ENCODE results near the gene POLE3. TPM values are rescaled to one million over a fixed set of nuclear protein-coding genes. Genes with fewer than 3 reads are reported as not detected.

The POLE3 gene
- total and polyA plus RNA-seq, 9 of the 15 experiments (the other 6 are each of a cell fraction or from before 2014, with no cell fraction given): 52.6 to 179 (median 110) TPM

DNA sequence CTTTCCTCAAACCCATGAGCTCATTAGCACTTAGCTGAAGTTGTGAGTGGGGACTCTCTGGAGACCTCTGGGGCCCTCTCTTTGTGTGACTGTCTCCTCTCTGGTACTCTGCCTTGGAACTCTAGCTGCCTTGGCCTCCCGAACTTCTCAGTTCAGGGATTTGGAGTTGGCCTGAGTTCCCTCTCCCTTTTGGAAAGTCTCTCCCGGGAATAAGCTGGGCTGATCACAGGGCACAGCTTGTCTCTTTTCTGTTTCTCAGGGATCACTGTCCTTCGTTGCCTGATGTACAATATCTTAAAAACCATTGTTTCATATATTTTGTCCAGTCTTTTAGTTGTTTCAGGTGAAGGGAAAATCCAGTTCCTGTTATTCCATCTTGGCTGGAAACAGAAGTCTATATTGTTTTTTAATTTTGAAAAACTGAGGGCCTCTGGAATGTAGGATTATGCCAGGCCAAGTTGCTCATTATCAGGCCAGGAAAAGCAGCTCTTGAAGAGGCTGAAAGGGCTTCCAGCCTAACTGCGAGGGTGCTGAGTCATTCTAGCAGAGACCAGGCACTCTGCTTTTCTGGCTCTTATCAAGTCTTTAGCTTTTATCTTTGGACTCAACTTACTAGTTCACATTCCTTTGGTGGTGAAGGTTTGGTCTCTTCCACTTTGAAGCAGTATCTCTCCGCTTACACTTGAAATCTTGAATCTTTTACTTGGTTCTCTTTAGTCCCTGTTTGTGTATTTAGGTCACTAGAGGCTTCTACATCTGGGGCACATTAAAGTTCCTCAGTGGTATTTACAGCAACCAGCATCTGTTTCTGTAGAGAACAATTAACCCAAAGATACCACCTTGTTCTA is 44.7 kb upstream of the POLE3 start (continued):
- TF ChIP-seq, protein P1, sequence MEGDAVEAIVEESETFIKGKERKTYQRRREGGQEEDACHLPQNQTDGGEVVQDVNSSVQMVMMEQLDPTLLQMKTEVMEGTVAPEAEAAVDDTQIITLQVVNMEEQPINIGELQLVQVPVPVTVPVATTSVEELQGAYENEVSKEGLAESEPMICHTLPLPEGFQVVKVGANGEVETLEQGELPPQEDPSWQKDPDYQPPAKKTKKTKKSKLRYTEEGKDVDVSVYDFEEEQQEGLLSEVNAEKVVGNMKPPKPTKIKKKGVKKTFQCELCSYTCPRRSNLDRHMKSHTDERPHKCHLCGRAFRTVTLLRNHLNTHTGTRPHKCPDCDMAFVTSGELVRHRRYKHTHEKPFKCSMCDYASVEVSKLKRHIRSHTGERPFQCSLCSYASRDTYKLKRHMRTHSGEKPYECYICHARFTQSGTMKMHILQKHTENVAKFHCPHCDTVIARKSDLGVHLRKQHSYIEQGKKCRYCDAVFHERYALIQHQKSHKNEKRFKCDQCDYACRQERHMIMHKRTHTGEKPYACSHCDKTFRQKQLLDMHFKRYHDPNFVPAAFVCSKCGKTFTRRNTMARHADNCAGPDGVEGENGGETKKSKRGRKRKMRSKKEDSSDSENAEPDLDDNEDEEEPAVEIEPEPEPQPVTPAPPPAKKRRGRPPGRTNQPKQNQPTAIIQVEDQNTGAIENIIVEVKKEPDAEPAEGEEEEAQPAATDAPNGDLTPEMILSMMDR (IDR thresholded peaks at IDR 0.05 in 2 of 3, conservative IDR thresholded peaks at IDR 0.05 in 1 of 3; ENCODE audit: insufficient read depth in 2 of 3, low read depth in 1 of 3, low read length in 3 of 3): no peak
- TF ChIP-seq MED1 (CRISPR knock-in tag; IDR thresholded peaks at IDR 0.05; ENCODE audit: borderline replicate concordance) (no peak), NFATC3 (IDR thresholded peaks at IDR 0.05) (no peak), ZNF780A (CRISPR knock-in tag; IDR thresholded peaks at IDR 0.05) (no peak), NFE2L1 (tag; IDR thresholded peaks at IDR 0.05; ENCODE audit: borderline replicate concordance, low read depth) (peak; percentile 94), SMARCA4 (IDR thresholded peaks at IDR 0.05) (peak; percentile 96), PTBP1 (IDR thresholded peaks at IDR 0.05; ENCODE audit: low read depth, low read length) (no peak), POLR3A (IDR thresholded peaks at IDR 0.05; ENCODE audit: borderline replicate concordance, extremely low read depth, insufficient read depth, insufficient read length) (no peak), TEAD2 (tag; IDR thresholded peaks at IDR 0.05) (peak; percentile 54; the same call in 1 of the 2 replicates), SNIP1 (IDR thresholded peaks at IDR 0.05; ENCODE audit: low read depth) (no peak), CHD4 (IDR thresholded peaks at IDR 0.05; ENCODE audit: insufficient read depth, insufficient replicate concordance, low read depth, low read length, poor library complexity, severe bottlenecking) (no peak), GATA2 (CRISPR knock-in tag; IDR thresholded peaks at IDR 0.05) (no peak), ESRRA (IDR thresholded peaks at IDR 0.05; ENCODE audit: borderline replicate concordance, low read depth) (no peak; the same call in 1 of the 2 replicates), ZNF75A (CRISPR knock-in tag; IDR thresholded peaks at IDR 0.05) (no peak), SMARCE1 (IDR thresholded peaks at IDR 0.05) (peak; percentile 92), ZNF551 (CRISPR knock-in tag; IDR thresholded peaks at IDR 0.05) (no peak)
- TF ChIP-seq, protein P2, sequence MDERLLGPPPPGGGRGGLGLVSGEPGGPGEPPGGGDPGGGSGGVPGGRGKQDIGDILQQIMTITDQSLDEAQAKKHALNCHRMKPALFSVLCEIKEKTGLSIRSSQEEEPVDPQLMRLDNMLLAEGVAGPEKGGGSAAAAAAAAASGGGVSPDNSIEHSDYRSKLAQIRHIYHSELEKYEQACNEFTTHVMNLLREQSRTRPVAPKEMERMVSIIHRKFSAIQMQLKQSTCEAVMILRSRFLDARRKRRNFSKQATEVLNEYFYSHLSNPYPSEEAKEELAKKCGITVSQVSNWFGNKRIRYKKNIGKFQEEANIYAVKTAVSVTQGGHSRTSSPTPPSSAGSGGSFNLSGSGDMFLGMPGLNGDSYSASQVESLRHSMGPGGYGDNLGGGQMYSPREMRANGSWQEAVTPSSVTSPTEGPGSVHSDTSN (CRISPR knock-in tag; IDR thresholded peaks at IDR 0.05; ENCODE audit: low read depth): no peak
- TF ChIP-seq, protein P2 (tag; conservative IDR thresholded peaks at IDR 0.05; ENCODE audit: low read depth): no peak
- TF ChIP-seq, protein P3, sequence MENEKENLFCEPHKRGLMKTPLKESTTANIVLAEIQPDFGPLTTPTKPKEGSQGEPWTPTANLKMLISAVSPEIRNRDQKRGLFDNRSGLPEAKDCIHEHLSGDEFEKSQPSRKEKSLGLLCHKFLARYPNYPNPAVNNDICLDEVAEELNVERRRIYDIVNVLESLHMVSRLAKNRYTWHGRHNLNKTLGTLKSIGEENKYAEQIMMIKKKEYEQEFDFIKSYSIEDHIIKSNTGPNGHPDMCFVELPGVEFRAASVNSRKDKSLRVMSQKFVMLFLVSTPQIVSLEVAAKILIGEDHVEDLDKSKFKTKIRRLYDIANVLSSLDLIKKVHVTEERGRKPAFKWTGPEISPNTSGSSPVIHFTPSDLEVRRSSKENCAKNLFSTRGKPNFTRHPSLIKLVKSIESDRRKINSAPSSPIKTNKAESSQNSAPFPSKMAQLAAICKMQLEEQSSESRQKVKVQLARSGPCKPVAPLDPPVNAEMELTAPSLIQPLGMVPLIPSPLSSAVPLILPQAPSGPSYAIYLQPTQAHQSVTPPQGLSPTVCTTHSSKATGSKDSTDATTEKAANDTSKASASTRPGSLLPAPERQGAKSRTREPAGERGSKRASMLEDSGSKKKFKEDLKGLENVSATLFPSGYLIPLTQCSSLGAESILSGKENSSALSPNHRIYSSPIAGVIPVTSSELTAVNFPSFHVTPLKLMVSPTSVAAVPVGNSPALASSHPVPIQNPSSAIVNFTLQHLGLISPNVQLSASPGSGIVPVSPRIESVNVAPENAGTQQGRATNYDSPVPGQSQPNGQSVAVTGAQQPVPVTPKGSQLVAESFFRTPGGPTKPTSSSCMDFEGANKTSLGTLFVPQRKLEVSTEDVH (IDR thresholded peaks at IDR 0.05; ENCODE audit: low read depth, partially characterized antibody): no peak
- TF ChIP-seq, protein P4, sequence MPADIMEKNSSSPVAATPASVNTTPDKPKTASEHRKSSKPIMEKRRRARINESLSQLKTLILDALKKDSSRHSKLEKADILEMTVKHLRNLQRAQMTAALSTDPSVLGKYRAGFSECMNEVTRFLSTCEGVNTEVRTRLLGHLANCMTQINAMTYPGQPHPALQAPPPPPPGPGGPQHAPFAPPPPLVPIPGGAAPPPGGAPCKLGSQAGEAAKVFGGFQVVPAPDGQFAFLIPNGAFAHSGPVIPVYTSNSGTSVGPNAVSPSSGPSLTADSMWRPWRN (IDR thresholded peaks at IDR 0.05; ENCODE audit: low read depth): no peak; the same call in 1 of the 2 replicates
